ENCODE data around the gene ENOX1. TPM values are rescaled to one million over a fixed set of nuclear protein-coding genes. Genes with fewer than 3 reads are reported as not detected.
A peak's percentile ranks its signal among the peaks of the same experiment; 100 is the strongest.

The ENOX1 gene
- total and polyA plus RNA-seq, 4 donors = 0.33 to 7.7 (median 1.1) TPM

GRCh38 chr13:43383498-43384165 is 403.1 kb downstream of the ENOX1 start:
- H3K27ac ChIP-seq (ENCODE audit: low read depth in 1 of 2, low read length in 1 of 2) = no peak overlapping the region
- H3K9me3 ChIP-seq (ENCODE audit: control insufficient read depth in 4 of 4, insufficient read depth in 3 of 4, low read length in 3 of 4) = no peaks in the 10 kb centered on the region
- no peak overlapping the region for H3K9ac ChIP-seq (ENCODE audit: insufficient read depth in 1 of 2, low read length in 2 of 2)
- H3K36me3 ChIP-seq (ENCODE audit: control insufficient read depth in 4 of 4, insufficient read depth in 4 of 4, low read length in 4 of 4) = no peaks in the 10 kb centered on the region
- TF ChIP-seq CTCF (IDR thresholded peaks at IDR 0.05; ENCODE audit: control extremely low read depth, extremely low read depth) = no peak
- H3K4me3 ChIP-seq = no peak overlapping the region
- WGBS, 2 donors = 80 to 89% methylated on average over 5 of the region's 5 CpGs
- no peaks in the 10 kb centered on the region for H3K27me3 ChIP-seq (ENCODE audit: control insufficient read depth in 3 of 3, insufficient read depth in 3 of 3, low read length in 2 of 3)
- ATAC-seq (ENCODE audit: insufficient read depth, low FRiP score) = no peak
- H3K4me1 ChIP-seq (ENCODE audit: control insufficient read depth in 5 of 5, insufficient read depth in 5 of 5, low read length in 5 of 5) = peaks cover 0 to 7% (median 2%) of the 10 kb centered on the region in 5 donors
- DNase-seq = no peak

GRCh38 chr13:43379738-43380137 is 407.0 kb downstream of the ENOX1 start:
- no peak for TF ChIP-seq CTCF (IDR thresholded peaks at IDR 0.05; ENCODE audit: control extremely low read depth, extremely low read depth)
- no peaks in the 10 kb centered on the region for H3K9me3 ChIP-seq (ENCODE audit: control insufficient read depth in 4 of 4, insufficient read depth in 3 of 4, low read length in 3 of 4)
- DNase-seq (no peak), ATAC-seq (ENCODE audit: insufficient read depth, low FRiP score) (no peak)
- peaks cover 0 to 4% (median 0%) of the 10 kb centered on the region in 5 donors for H3K4me1 ChIP-seq (ENCODE audit: control insufficient read depth in 5 of 5, insufficient read depth in 5 of 5, low read length in 5 of 5)
- no peak overlapping the region for H3K4me3 ChIP-seq
- no peaks in the 10 kb centered on the region for H3K27me3 ChIP-seq (ENCODE audit: control insufficient read depth in 3 of 3, insufficient read depth in 3 of 3, low read length in 2 of 3)
- 80 to 93% methylated on average over 1 of the region's 1 CpG for WGBS, 2 donors
- H3K27ac ChIP-seq (ENCODE audit: low read depth in 1 of 2, low read length in 1 of 2) = no peak overlapping the region
- no peaks in the 10 kb centered on the region for H3K36me3 ChIP-seq (ENCODE audit: control insufficient read depth in 4 of 4, insufficient read depth in 4 of 4, low read length in 4 of 4)
- H3K9ac ChIP-seq (ENCODE audit: insufficient read depth in 1 of 2, low read length in 2 of 2) = no peak overlapping the region

- TF ChIP-seq CTCF (IDR thresholded peaks at IDR 0.05; ENCODE audit: control extremely low read depth, extremely low read depth) = no peak
- H3K9me3 ChIP-seq (ENCODE audit: control insufficient read depth in 4 of 4, insufficient read depth in 3 of 4, low read length in 3 of 4) = no peaks in the 10 kb centered on the region
- ATAC-seq (ENCODE audit: insufficient read depth, low FRiP score) (peak; percentile 27), DNase-seq (no peak)
- H3K4me1 ChIP-seq (ENCODE audit: control insufficient read depth in 5 of 5, insufficient read depth in 5 of 5, low read length in 5 of 5) = peaks cover 0 to 4% (median 0%) of the 10 kb centered on the region in 5 donors
- H3K36me3 ChIP-seq (ENCODE audit: control insufficient read depth in 4 of 4, insufficient read depth in 4 of 4, low read length in 4 of 4) = no peaks in the 10 kb centered on the region
- H3K4me3 ChIP-seq = no peak overlapping the region
- WGBS, 2 donors = 34 to 75% methylated on average over 1 of the region's 1 CpG
- no peak overlapping the region for H3K27ac ChIP-seq (ENCODE audit: low read depth in 1 of 2, low read length in 1 of 2)
- H3K27me3 ChIP-seq (ENCODE audit: control insufficient read depth in 3 of 3, insufficient read depth in 3 of 3, low read length in 2 of 3) = no peaks in the 10 kb centered on the region
- H3K9ac ChIP-seq (ENCODE audit: insufficient read depth in 1 of 2, low read length in 2 of 2) = no peak overlapping the region
Observed at GRCh38 chr13:43377973-43378372, 408.8 kb downstream of the ENOX1 start.

GRCh38 chr13:43377149-43377548 is 409.6 kb downstream of the ENOX1 start:
- TF ChIP-seq CTCF (IDR thresholded peaks at IDR 0.05; ENCODE audit: control extremely low read depth, extremely low read depth) = no peak
- Histone ChIP-seq H3K4me1 (ENCODE audit: control insufficient read depth in 5 of 5, insufficient read depth in 5 of 5, low read length in 5 of 5) (peaks cover 0 to 4% (median 0%) of the 10 kb centered on the region in 5 donors), H3K9me3 (ENCODE audit: control insufficient read depth in 4 of 4, insufficient read depth in 3 of 4, low read length in 3 of 4) (no peaks in the 10 kb centered on the region), H3K4me3 (no peak overlapping the region), H3K27me3 (ENCODE audit: control insufficient read depth in 3 of 3, insufficient read depth in 3 of 3, low read length in 2 of 3) (no peaks in the 10 kb centered on the region), H3K27ac (ENCODE audit: low read depth in 1 of 2, low read length in 1 of 2) (no peak overlapping the region), H3K9ac (ENCODE audit: insufficient read depth in 1 of 2, low read length in 2 of 2) (no peak overlapping the region), H3K36me3 (ENCODE audit: control insufficient read depth in 4 of 4, insufficient read depth in 4 of 4, low read length in 4 of 4) (no peaks in the 10 kb centered on the region)
- no peak for ATAC-seq (ENCODE audit: insufficient read depth, low FRiP score)
- WGBS, 2 donors = 88 to 89% methylated on average over 3 of the region's 3 CpGs
- DNase-seq = peak in 1 of 3 donors; percentile 13
